PFSK-1 (cell line): ENCODE measurements around the gene C5orf15.

Source experiments
- POLR2AphosphoS5 ChIP-seq: IDR thresholded peaks from 2 replicates; pipeline ENCODE4 v1.6.1; 2012; ENCODE audit warnings: low read depth, mild to moderate bottlenecking, control low read depth, low read length, moderate library complexity
- SIN3A ChIP-seq: IDR thresholded peaks from 2 replicates; pipeline ENCODE4 v1.6.1; 2012; ENCODE audit warnings: mild to moderate bottlenecking, low read length, moderate library complexity, borderline replicate concordance; ENCODE audit not compliant: insufficient read depth
- TAF1 ChIP-seq: IDR thresholded peaks from 2 replicates; pipeline ENCODE4 v1.6.1; 2012; ENCODE audit warnings: low read length, control low read depth, borderline replicate concordance; ENCODE audit not compliant: insufficient read depth
- TF ChIP-seq, protein P1 (sequence below), 2 experiments: IDR thresholded peaks; 2 replicates each; pipeline versions ENCODE4 v1.6.1 to v1.8.0; 2011 to 2012; ENCODE audit warnings: low read depth in 2 of 2, low read length in 2 of 2, control low read depth in 1 of 2, inconsistent platforms in 1 of 2, mild to moderate bottlenecking in 1 of 2, moderate library complexity in 1 of 2; ENCODE audit not compliant: insufficient read depth in 1 of 2

DNA sequence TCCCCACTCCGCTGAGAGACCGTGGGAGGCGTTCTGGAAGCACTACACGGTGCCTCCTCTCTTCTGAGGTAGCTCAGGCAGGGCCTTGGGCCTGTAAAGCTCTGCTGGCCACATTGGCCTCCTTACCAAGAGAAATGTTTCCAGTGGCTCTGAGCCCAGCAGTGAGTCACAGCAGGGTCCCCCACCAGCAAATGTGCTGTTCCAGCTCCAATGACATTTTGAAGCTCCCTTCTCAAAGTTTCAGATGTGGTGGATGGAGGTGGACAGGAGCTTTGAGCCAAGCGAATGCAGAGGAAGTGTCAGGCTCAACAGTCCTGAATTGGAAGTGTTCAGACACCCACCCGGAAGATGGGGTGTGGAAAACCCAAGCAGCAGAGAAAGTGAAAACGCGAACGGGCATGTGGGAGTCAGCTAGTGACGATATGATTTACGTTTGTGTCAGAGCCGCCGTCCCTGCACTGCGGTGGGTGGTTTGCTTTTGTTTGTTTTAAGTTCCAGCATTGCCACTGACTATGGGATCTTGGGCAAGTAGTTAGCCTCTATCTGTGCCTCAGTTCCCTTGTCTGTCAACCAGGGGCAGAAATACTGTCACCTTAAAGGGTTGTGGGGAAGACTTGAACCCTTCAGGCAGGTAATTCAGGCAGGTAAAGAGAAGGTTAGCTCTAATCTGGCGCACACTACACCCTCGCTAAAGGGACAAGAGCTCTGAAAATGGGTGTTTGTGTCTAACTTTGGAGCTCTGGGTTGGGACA, 38.2 kb downstream of the C5orf15 start:
- TF ChIP-seq POLR2AphosphoS5: no peak
- TF ChIP-seq, protein P1, sequence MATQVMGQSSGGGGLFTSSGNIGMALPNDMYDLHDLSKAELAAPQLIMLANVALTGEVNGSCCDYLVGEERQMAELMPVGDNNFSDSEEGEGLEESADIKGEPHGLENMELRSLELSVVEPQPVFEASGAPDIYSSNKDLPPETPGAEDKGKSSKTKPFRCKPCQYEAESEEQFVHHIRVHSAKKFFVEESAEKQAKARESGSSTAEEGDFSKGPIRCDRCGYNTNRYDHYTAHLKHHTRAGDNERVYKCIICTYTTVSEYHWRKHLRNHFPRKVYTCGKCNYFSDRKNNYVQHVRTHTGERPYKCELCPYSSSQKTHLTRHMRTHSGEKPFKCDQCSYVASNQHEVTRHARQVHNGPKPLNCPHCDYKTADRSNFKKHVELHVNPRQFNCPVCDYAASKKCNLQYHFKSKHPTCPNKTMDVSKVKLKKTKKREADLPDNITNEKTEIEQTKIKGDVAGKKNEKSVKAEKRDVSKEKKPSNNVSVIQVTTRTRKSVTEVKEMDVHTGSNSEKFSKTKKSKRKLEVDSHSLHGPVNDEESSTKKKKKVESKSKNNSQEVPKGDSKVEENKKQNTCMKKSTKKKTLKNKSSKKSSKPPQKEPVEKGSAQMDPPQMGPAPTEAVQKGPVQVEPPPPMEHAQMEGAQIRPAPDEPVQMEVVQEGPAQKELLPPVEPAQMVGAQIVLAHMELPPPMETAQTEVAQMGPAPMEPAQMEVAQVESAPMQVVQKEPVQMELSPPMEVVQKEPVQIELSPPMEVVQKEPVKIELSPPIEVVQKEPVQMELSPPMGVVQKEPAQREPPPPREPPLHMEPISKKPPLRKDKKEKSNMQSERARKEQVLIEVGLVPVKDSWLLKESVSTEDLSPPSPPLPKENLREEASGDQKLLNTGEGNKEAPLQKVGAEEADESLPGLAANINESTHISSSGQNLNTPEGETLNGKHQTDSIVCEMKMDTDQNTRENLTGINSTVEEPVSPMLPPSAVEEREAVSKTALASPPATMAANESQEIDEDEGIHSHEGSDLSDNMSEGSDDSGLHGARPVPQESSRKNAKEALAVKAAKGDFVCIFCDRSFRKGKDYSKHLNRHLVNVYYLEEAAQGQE (IDR thresholded peaks at IDR 0.05; ENCODE audit: insufficient read depth in 1 of 2, low read depth in 2 of 2, low read length in 2 of 2): no peak
- TF ChIP-seq SIN3A: no peak
- TF ChIP-seq TAF1: no peak
